Effector CD8-positive, alpha-beta T cell (primary cell): ENCODE data around the gene GOSR2.
"Not testable (repeated sequence)": the region's sequence is repeated elsewhere in the genome, so short reads cannot be mapped to it uniquely, and the experiment has no call there.

Experiments used
- DNase-seq: peaks from one replicate; lab custom pipeline; 2025; lab: John Stamatoyannopoulos, UW

GOSR2 gene

GRCh38 chr17:46894024-46894423 is 28.9 kb upstream of the GOSR2 start:
- DNase-seq, result no peak

GRCh38 chr17:46894476-46895151 is 28.3 kb upstream of the GOSR2 start:
- no peak for DNase-seq

DNA sequence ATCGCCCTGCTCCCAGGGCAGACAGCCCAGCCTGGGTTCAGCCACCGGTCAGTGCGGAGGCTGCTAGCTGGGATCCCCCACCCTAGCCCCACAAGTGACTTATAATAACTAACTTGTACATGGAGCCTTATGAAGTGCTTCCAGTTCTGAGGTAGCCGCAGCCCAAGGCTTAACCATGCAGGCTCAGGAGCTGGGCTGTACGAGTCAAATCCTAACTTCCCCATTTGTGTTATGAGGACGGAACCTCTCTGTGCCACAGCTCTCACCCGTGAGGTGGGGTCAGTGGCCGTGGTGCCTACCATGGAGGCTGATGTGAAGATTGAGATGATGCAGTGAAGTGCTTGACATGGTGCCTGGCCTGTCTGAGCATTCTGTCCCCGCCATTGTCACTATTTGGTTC is 27.8 kb upstream of the GOSR2 start:
- no peak for DNase-seq

DNA sequence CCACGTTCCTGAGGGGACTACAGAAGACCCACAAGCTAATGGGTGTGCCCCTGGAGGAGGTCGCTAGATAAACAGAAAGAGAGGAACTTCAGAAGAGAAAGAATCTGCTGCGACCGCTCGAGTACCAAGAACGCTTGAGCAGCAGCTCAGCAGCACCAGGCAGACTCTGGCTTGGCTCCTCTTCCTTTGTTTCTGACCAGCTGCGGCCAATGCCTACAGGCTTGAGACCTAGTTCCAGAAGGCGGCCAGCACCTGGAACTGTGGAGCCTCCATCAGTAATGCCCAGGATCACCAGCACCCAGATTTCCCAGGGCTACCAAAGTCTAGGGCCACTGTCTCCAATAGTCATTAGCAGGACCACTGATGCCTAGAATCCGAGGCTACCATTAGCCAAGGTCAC is 26.0 kb upstream of the GOSR2 start:
- DNase-seq, result no peak

DNA sequence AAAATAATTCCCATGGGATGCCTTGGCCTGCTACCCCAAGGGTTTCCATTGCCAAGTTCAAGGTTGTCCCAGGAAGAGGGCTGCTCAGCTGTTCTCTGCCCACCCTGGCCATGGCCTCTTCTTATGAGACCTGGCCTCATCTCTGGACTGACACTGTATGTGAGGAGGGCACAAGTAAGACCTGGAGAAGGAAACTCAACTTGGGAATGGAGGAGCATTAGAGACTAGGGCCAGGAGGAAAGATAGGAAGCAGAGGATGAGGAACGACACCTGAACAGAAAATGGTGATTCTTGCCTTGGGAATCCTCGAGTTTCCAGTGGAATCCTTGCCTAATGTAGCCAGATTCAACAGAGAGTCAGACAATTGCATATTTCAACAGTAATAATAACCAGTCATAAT is 24.6 kb upstream of the GOSR2 start:
- no peak for DNase-seq

- no peak for DNase-seq
These were observed 24.1 kb upstream of the GOSR2 start for GRCh38 chr17:46898860-46899259.

DNA sequence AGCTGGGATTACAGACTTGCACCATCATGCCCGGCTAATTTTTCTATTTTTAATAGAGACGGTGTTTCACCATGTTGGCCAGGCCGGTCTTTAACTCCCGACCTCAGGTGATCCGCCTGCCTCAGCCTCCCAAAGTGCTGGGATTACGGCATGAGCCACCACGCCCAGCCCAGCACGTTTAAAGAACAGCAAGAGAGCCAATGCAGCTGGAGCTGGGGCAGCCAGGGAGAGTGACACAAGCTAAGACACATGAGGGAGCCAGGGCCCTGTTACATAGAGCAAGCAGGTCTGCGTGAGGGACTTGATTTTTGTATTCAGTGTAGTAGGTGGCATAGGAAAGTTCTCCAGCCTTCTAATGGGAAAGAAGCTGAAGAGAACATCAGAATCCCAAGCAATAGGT is 21.7 kb upstream of the GOSR2 start:
- no peak for DNase-seq

- DNase-seq, result no peak
These were observed 18.9 kb upstream of the GOSR2 start for GRCh38 chr17:46903762-46904672.

- DNase-seq, result no peak
These were observed 14.8 kb upstream of the GOSR2 start for GRCh38 chr17:46908068-46908737.

GRCh38 chr17:46910179-46910927 is 12.6 kb upstream of the GOSR2 start:
- DNase-seq, result no peak

DNA sequence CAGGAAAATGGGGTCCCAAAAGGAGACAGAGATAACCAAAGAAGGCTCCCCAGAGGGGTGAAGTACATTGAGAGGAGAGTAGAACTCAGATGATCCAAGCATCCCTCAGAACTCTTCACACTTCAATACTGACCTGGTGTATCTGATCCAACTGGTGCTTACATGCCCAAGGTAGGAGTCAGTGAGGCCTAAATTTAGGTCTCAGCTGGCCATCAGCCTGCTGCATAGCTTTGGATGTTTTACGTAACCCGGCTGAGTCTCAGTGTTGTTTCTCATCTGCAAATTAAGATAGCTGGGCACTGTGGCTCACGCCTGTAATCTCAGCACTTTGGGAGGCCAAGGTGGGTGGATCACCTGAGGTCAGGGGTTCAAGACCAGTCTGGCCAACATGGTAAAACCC is 11.6 kb upstream of the GOSR2 start:
- no peak for DNase-seq

DNA sequence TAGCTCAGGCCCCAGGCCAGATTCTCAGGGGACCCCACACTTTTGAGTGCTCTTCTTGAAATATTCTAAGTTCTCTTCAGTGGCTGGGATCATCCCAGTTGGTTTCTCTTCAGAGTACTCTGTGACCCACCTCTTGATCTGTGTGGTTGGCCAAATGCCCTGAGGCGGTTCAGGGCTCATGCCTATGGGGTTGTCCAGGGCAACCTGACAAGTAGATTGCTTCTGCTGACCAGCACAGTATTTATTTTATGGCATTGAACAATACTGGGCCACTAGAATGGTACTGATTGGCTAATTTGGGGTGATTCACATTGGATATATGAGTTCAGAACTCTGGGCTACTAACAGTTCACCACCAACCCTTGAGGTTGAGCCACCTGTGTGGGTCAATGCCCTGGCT is 7.4 kb upstream of the GOSR2 start:
- no peak for DNase-seq

DNA sequence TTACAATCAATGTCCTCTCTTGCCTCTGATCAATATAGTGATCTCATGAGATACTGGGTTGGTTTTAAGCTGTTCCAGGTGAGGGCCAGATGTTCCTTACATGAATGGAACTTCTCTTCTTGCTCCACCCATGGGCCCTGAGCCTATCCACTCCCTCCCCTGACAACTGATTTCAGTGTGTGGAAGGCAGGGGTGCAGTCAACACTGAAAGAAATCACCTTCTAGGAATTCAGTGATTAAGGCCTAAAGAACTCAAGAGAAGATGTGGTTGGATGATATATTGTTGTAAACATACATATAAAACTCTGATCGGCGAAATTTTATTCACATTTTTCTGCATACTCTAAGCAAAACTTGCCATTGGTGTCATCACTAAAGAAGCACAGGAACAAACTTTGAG is 6.7 kb upstream of the GOSR2 start:
- DNase-seq, result no peak

- DNase-seq, result no peak
These were observed 6.3 kb upstream of the GOSR2 start for GRCh38 chr17:46916623-46917022.

DNA sequence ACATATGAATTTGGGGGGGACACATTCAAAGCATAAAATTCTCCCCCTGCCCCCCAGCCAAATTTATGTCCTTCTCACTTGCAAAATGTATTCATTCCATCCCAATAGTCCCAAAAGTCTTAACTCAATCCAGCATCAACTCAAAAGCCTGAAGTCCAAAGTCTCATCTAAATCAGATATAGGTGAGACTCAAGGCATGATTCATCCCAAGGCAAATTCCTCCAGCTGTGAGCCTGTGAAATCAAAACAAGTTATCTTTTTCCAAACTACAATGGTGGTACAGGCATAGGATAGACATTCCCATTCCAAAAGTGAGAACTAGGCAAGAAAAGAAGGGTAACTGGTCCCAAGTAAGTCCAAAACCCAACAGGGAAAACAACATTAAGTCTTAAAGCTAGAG is 5.9 kb upstream of the GOSR2 start:
- no peak for DNase-seq

DNA sequence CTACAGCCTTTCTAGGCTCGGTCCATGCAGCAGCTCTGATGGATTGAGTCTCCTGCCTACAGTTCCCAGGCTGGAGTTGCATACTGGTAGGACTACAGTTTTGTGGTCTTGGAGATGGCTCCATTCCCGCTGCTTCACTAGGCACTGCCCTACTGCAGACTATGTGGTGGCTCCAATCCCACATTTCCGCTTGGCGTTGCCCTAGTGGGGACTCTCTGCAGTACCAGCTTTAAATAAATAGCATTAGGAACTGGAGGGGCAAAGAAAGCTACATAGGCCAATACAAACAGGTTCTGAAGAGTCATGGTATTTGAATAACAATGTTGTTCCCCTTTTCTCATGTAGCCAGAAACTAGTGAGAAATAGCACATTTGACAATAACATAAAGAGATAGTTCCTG is 5.4 kb upstream of the GOSR2 start:
- DNase-seq, result no peak

DNA sequence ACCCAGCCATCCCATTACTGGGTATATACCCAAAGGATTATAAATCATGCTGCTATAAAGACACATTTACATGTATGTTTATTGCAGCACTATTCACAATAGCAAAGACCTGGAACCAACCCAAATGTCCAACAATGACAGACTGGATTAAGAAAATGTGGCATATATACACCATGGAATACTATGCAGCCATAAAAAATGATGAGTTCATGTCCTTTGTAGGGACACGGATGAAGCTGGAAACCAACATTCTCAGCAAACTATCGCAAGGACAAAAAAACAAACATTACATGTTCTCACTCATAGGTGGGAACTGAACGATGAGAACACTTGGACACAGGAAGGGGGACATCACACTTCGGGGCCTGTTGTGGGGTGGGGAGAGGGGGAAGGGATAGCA is 998 bp upstream of the GOSR2 start:
- DNase-seq, result not testable (repeated sequence)

DNA sequence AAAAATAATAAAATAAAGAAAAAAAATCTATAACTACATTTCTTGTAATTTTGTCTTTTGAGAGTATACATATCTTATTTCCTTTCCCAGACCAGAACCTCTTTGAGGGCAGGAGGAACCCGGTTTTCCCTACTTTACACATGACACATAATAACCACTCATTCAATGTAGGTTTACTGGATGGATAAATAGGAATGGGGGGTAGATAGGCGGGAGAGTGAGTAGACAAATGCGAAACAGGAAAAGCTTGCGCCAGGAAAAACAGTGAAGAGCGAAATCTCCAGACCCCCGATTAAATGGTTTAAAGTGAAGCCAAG is 515 bp upstream of the GOSR2 start:
- no peak for DNase-seq

DNA sequence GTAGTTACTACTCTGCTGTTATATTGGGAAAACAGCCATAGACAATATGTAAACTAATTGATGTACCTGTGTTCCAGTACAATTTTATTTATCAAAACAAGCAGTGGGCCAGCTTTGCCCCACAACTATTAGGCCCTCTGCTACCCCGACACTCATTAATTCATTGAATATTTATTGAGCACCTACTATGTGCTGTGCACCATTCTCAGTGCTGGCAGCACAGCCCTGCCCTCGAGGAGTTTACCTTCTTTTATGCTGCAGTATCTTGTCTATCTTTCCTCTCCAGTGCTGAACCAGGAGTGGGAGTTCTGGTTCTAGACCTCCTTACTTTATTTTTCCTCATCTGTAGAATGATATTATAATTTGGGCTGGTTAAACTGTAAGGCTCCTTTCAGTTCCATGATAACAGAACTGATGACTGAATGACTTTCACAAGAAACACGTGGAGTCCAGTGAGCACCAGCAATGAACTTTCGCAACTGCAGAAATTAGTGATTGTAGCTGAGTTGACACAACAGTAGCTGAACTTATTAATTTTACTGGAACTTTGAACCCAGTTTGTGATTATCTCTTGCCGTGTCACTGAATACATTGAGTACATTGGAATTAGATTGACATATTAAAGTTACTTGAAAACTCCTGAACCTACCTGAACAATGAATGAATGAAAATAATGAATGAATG is 2.4 kb downstream of the GOSR2 start:
- no peak for DNase-seq

GRCh38 chr17:46928467-46929261 is 5.7 kb downstream of the GOSR2 start:
- DNase-seq, result no peak

DNA sequence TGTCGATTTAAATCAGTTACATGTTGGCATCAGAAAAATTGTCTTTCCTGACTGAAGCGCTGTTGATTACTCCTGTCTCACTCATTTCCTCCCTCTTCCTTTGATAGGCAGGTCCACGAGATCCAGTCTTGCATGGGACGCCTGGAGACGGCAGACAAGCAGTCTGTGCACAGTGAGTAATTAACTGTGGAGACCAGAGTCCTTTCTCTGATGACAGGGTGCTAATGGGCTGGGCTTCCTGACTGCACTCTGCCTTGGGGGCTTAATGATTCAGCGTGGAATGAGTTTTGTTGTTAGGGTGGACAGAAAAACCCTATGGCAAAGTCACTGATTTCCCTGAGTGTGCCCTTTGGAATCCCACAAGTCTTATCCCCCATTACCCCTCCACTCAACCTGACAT is 6.5 kb downstream of the GOSR2 start:
- no peak for DNase-seq
